Measurements from ENCODE around the gene ORC3. TPM values are rescaled to one million over a fixed set of nuclear protein-coding genes. Genes with fewer than 3 reads are reported as not detected.
A peak's percentile ranks its signal among the peaks of the same experiment; 100 is the strongest.

ORC3 gene
- polyA plus RNA-seq, 1 donor = 27.0 TPM

GRCh38 chr6:87558446-87558845 lies 31.5 kb upstream of the ORC3 start:
- Histone ChIP-seq H3K36me3 (ENCODE audit: control insufficient read depth, insufficient read depth, low read length) (peaks cover 52% of the 10 kb centered on the region), H3K27ac (ENCODE audit: low read length) (no peak overlapping the region), H3K4me3 (ENCODE audit: low read length) (no peak overlapping the region), H3K4me1 (ENCODE audit: control insufficient read depth, insufficient read depth, low read length) (no peaks in the 10 kb centered on the region), H3K9me3 (ENCODE audit: control insufficient read depth, low read depth, low read length) (no peaks in the 10 kb centered on the region), H3K27me3 (ENCODE audit: control insufficient read depth, insufficient read depth, low read length) (no peaks in the 10 kb centered on the region)
- DNase-seq = no peak

GRCh38 chr6:87561017-87561416 lies 28.9 kb upstream of the ORC3 start:
- Histone ChIP-seq H3K4me1 (ENCODE audit: control insufficient read depth, insufficient read depth, low read length) (no peaks in the 10 kb centered on the region), H3K9me3 (ENCODE audit: control insufficient read depth, low read depth, low read length) (no peaks in the 10 kb centered on the region), H3K27me3 (ENCODE audit: control insufficient read depth, insufficient read depth, low read length) (no peaks in the 10 kb centered on the region), H3K36me3 (ENCODE audit: control insufficient read depth, insufficient read depth, low read length) (peaks cover 55% of the 10 kb centered on the region), H3K27ac (ENCODE audit: low read length) (no peak overlapping the region), H3K4me3 (ENCODE audit: low read length) (no peak overlapping the region)
- WGBS (ENCODE audit: insufficient coverage, low lambda C conversion rate) = 83% methylated on average over 1 of the region's 1 CpG
- no peak for DNase-seq

DNA sequence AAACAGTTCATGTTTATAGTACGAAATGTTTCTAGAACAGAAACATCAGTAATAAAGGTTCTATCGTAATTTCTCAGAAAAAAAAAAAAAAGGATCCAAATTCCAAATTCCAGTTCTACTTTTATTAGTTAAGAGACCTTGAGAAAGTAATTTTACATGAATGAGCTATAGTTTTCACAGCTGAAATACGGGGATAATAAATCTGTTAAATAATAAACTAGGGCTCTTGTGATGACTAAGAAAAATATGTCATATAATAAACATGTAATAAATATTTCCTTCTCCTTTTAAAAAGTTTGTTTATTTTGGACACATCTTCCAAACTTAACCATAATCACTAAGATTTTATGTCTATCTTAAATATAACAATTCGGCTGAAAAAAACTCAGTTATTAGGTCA lies 17.9 kb upstream of the ORC3 start:
- H3K36me3 ChIP-seq (ENCODE audit: control insufficient read depth, insufficient read depth, low read length) = no peaks in the 10 kb centered on the region
- peak overlapping the region; percentile 91 for H3K27ac ChIP-seq (ENCODE audit: low read length)
- no peaks in the 10 kb centered on the region for H3K9me3 ChIP-seq (ENCODE audit: control insufficient read depth, low read depth, low read length)
- peak; percentile 35 to 80 for DNase-seq
- H3K27me3 ChIP-seq (ENCODE audit: control insufficient read depth, insufficient read depth, low read length) = no peaks in the 10 kb centered on the region
- H3K4me3 ChIP-seq (ENCODE audit: low read length) = no peak overlapping the region
- 18% methylated on average over 3 of the region's 4 CpGs for WGBS (ENCODE audit: insufficient coverage, low lambda C conversion rate)
- H3K4me1 ChIP-seq (ENCODE audit: control insufficient read depth, insufficient read depth, low read length) = peaks cover 27% of the 10 kb centered on the region

DNA sequence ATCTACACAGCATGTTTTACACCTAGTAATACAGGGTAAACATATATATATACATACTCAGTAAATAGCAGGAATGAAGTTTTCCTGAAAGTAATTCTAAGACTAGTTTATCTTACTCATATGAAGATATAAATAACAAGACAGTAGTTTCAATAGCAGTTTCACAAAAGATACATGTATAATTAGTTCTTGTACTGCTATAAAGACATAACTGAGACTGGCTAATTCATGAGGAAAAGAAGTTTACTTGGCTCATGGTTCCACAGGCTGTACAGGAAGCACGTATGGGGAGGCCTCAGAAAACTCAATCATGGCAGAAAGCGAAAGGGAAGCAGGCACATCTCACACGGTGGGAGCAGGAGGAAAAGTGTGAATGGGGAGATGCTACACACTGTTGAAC lies 17.1 kb upstream of the ORC3 start:
- no peaks in the 10 kb centered on the region for H3K9me3 ChIP-seq (ENCODE audit: control insufficient read depth, low read depth, low read length)
- H3K4me1 ChIP-seq (ENCODE audit: control insufficient read depth, insufficient read depth, low read length) = peaks cover 27% of the 10 kb centered on the region
- no peak overlapping the region for H3K4me3 ChIP-seq (ENCODE audit: low read length)
- peak overlapping the region; percentile 91 for H3K27ac ChIP-seq (ENCODE audit: low read length)
- peak in 1 of 2 donors; percentile 56 for DNase-seq
- H3K27me3 ChIP-seq (ENCODE audit: control insufficient read depth, insufficient read depth, low read length) = no peaks in the 10 kb centered on the region
- H3K36me3 ChIP-seq (ENCODE audit: control insufficient read depth, insufficient read depth, low read length) = no peaks in the 10 kb centered on the region
- WGBS (ENCODE audit: insufficient coverage, low lambda C conversion rate) = 73% methylated on average over 2 of the region's 3 CpGs

GRCh38 chr6:87573307-87574024 lies 16.5 kb upstream of the ORC3 start:
- Histone ChIP-seq H3K36me3 (ENCODE audit: control insufficient read depth, insufficient read depth, low read length) (no peaks in the 10 kb centered on the region), H3K4me3 (ENCODE audit: low read length) (no peak overlapping the region), H3K27ac (ENCODE audit: low read length) (peak overlapping the region; percentile 91), H3K4me1 (ENCODE audit: control insufficient read depth, insufficient read depth, low read length) (peaks cover 27% of the 10 kb centered on the region), H3K27me3 (ENCODE audit: control insufficient read depth, insufficient read depth, low read length) (no peaks in the 10 kb centered on the region), H3K9me3 (ENCODE audit: control insufficient read depth, low read depth, low read length) (no peaks in the 10 kb centered on the region)
- DNase-seq = no peak
- 80% methylated on average over 1 of the region's 5 CpGs for WGBS (ENCODE audit: insufficient coverage, low lambda C conversion rate)

- 69% methylated on average over 2 of the region's 2 CpGs for WGBS (ENCODE audit: insufficient coverage, low lambda C conversion rate)
- no peaks in the 10 kb centered on the region for H3K36me3 ChIP-seq (ENCODE audit: control insufficient read depth, insufficient read depth, low read length)
- no peaks in the 10 kb centered on the region for H3K27me3 ChIP-seq (ENCODE audit: control insufficient read depth, insufficient read depth, low read length)
- no peaks in the 10 kb centered on the region for H3K9me3 ChIP-seq (ENCODE audit: control insufficient read depth, low read depth, low read length)
- H3K27ac ChIP-seq (ENCODE audit: low read length) = peak overlapping the region; percentile 91
- no peak for DNase-seq
- no peak overlapping the region for H3K4me3 ChIP-seq (ENCODE audit: low read length)
- H3K4me1 ChIP-seq (ENCODE audit: control insufficient read depth, insufficient read depth, low read length) = peaks cover 29% of the 10 kb centered on the region
These were observed 15.6 kb upstream of the ORC3 start for GRCh38 chr6:87574237-87574804.

GRCh38 chr6:87575423-87575822 lies 14.5 kb upstream of the ORC3 start:
- H3K4me3 ChIP-seq (ENCODE audit: low read length) = no peak overlapping the region
- H3K9me3 ChIP-seq (ENCODE audit: control insufficient read depth, low read depth, low read length) = no peaks in the 10 kb centered on the region
- WGBS (ENCODE audit: insufficient coverage, low lambda C conversion rate) = no CpG with 5 or more reads among the region's 2 CpGs
- DNase-seq = peak in 1 of 2 donors; percentile 26
- peaks cover 30% of the 10 kb centered on the region for H3K4me1 ChIP-seq (ENCODE audit: control insufficient read depth, insufficient read depth, low read length)
- H3K27me3 ChIP-seq (ENCODE audit: control insufficient read depth, insufficient read depth, low read length) = no peaks in the 10 kb centered on the region
- H3K27ac ChIP-seq (ENCODE audit: low read length) = no peak overlapping the region
- H3K36me3 ChIP-seq (ENCODE audit: control insufficient read depth, insufficient read depth, low read length) = peaks cover 4% of the 10 kb centered on the region

GRCh38 chr6:87583822-87584221 lies 6.1 kb upstream of the ORC3 start:
- Histone ChIP-seq H3K27ac (ENCODE audit: low read length) (peak overlapping the region; percentile 58), H3K36me3 (ENCODE audit: control insufficient read depth, insufficient read depth, low read length) (peaks cover 22% of the 10 kb centered on the region), H3K27me3 (ENCODE audit: control insufficient read depth, insufficient read depth, low read length) (no peaks in the 10 kb centered on the region), H3K9me3 (ENCODE audit: control insufficient read depth, low read depth, low read length) (no peaks in the 10 kb centered on the region), H3K4me3 (ENCODE audit: low read length) (no peak overlapping the region), H3K4me1 (ENCODE audit: control insufficient read depth, insufficient read depth, low read length) (peaks cover 23% of the 10 kb centered on the region)
- WGBS (ENCODE audit: insufficient coverage, low lambda C conversion rate) = no CpG with 5 or more reads among the region's 4 CpGs
- peak; percentile 34 to 57 for DNase-seq

GRCh38 chr6:87586371-87587077 lies 3.4 kb upstream of the ORC3 start:
- Histone ChIP-seq H3K27me3 (ENCODE audit: control insufficient read depth, insufficient read depth, low read length) (no peaks in the 10 kb centered on the region), H3K4me3 (ENCODE audit: low read length) (no peak overlapping the region), H3K9me3 (ENCODE audit: control insufficient read depth, low read depth, low read length) (no peaks in the 10 kb centered on the region), H3K4me1 (ENCODE audit: control insufficient read depth, insufficient read depth, low read length) (peaks cover 20% of the 10 kb centered on the region), H3K27ac (ENCODE audit: low read length) (no peak overlapping the region), H3K36me3 (ENCODE audit: control insufficient read depth, insufficient read depth, low read length) (peaks cover 14% of the 10 kb centered on the region)
- 88% methylated on average over 6 of the region's 8 CpGs for WGBS (ENCODE audit: insufficient coverage, low lambda C conversion rate)
- DNase-seq = no peak

DNA sequence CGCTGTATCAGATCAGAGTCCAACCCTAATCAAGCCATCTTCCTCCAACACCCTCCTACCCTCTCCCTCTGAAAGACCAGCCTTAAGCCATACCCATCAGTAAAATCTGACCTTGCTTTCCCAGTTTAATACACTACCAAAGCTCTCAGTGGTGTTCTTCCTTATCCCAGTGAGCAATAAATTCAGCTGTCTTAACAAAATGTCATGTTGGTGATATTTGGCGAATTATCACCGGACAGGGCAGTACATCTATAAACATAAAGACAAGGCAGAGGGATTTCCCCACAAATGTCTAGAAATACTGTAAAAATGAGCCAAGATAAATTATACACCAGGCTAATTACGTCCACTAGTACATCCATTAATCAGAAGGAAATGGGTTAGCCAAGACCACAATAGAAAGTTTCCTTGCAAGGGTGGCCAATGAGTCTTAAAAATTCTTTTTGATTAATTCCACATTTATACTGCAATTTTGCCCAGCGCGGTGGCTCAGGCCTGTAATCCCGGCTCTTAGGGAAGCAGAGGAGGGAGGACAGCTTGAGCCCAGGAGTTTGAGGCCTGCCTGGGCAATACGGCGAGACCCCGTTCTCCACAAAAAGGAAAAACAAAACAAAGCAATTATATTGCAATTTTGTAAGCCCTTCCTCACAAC lies 1.1 kb upstream of the ORC3 start:
- peak in 1 of 2 donors; percentile 28 for DNase-seq
- WGBS (ENCODE audit: insufficient coverage, low lambda C conversion rate) = 4% methylated on average over 4 of the region's 10 CpGs
- no peaks in the 10 kb centered on the region for H3K9me3 ChIP-seq (ENCODE audit: control insufficient read depth, low read depth, low read length)
- no peaks in the 10 kb centered on the region for H3K27me3 ChIP-seq (ENCODE audit: control insufficient read depth, insufficient read depth, low read length)
- H3K4me1 ChIP-seq (ENCODE audit: control insufficient read depth, insufficient read depth, low read length) = peaks cover 18% of the 10 kb centered on the region
- peaks cover 3% of the 10 kb centered on the region for H3K36me3 ChIP-seq (ENCODE audit: control insufficient read depth, insufficient read depth, low read length)
- H3K4me3 ChIP-seq (ENCODE audit: low read length) = peak overlapping the region; percentile 78
- H3K27ac ChIP-seq (ENCODE audit: low read length) = peak overlapping the region; percentile 85

Measured in large intestine (tissue), 3 donors.